ENCODE results near the gene ADA.

GRCh38 chr20:44694159-44694558 lies 42.7 kb upstream of the ADA start:
- TF ChIP-seq EZH2phosphoT487 (IDR thresholded peaks at IDR 0.05; ENCODE audit: borderline replicate concordance), result no peak
- TF ChIP-seq CTCF (conservative IDR thresholded peaks at IDR 0.05; ENCODE audit: low read length), result no peak
